ENCODE data around the gene BSPRY. TPM values are rescaled to one million over a fixed set of nuclear protein-coding genes. Genes with fewer than 3 reads are reported as not detected.

Gene BSPRY
- total RNA-seq = not detected in 2 replicates

DNA sequence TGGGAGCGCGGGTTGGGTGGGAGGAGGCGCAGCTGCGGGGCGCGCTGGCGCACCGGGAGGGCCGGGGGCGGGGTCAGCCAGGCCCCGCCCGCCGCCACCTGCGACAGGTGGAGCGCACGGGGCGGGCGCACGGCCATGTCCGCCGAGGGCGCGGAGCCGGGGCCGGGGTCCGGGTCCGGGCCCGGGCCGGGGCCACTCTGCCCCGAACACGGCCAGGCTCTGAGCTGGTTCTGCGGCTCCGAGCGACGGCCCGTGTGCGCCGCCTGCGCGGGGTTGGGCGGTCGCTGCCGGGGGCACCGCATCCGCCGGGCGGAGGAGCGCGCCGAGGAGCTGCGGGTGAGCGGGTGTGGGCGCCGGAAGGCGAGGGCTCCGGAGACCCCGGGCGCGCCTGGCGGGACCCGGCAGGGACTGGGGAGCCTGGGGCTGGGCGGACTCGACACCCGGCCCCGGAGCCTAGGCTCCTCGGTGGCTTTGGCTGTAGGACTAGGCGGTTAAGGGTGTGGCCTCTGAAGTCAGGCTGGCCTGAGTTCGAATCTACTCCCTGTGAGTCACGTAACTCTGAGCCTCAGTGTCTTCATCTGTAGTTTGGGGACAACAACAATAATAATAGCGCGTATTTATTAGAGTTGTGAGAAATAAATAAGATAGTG, at the start of gene BSPRY:
Gene BSPRY (plus strand): TSS at position 97 of the 650 bp plus-strand sequence. CDS start 39 bp downstream, at position 136.

DNA sequence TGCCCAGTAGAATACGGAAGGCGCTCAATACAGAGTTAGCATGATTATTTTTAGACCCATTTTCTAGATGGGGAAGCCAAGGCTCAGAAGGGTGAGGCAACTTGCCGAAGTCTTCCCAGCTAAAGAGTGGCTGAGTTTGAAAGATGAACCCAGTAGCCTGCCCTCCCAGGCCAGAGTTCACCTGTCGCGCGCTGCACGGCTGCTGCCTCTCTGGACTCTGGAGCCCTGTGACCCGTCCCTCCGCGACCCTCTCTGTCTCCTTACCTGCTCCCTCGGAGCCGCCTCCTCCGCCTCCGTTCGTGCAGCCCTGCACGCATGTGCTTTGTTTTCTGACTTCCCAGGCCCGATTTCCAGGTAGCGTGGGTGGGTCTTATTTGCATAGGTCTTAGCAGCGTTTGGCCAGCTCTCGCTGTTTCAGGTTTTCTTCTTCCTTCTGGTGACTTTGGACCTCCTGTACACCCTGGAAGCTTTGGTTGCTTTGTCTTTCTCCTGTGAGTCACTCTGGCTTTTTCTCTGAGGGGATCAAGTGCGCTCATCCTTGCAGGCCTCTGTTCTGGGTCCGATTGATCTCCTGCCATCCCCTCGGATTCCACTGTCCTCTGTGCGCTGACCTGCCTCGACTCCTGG, 46.4 kb upstream of the BSPRY start, which contains the start of gene RNF183:
Gene RNF183 (minus strand): TSS at position 585 of the 627 bp plus-strand sequence. CDS start 5,192 bp downstream, outside the sequence.

DNA sequence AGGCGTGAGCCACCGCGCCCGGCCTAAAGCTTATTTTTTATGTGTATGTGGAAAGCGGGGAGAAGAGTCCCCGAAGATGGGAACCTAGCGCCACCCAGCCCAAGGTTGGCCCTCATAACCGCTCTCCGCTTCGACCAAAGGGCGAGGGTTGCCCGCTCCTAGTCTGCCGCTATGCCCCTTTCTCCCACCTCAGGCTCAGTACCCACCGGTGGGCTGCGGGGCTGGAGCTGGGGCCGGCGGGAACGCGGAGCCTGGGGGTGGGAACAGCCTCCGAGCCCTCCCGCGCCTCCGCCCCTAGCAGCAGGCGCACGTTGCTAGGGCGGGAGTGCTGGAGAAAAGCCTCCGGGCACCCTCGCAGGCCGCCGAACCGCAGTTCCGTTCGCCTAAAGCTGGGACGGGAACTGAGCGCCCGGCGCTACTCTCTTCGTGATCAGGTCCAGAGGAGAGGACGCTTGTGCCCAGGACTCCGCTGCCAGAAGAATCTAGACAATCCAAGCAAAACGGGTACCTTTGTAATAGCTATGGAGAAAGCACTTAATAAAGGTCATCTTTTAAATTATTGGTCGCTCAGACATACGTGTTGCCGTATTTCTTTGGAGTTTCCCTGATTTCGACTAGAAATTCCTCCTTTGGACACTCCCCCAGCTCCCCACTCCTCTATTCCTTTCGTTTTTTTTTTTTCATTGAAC, 9.2 kb upstream of the BSPRY start, which contains the start of gene WDR31:
Gene WDR31 (minus strand): TSS at position 265 of the 689 bp plus-strand sequence. CDS start 8,253 bp downstream, outside the sequence.

DNA sequence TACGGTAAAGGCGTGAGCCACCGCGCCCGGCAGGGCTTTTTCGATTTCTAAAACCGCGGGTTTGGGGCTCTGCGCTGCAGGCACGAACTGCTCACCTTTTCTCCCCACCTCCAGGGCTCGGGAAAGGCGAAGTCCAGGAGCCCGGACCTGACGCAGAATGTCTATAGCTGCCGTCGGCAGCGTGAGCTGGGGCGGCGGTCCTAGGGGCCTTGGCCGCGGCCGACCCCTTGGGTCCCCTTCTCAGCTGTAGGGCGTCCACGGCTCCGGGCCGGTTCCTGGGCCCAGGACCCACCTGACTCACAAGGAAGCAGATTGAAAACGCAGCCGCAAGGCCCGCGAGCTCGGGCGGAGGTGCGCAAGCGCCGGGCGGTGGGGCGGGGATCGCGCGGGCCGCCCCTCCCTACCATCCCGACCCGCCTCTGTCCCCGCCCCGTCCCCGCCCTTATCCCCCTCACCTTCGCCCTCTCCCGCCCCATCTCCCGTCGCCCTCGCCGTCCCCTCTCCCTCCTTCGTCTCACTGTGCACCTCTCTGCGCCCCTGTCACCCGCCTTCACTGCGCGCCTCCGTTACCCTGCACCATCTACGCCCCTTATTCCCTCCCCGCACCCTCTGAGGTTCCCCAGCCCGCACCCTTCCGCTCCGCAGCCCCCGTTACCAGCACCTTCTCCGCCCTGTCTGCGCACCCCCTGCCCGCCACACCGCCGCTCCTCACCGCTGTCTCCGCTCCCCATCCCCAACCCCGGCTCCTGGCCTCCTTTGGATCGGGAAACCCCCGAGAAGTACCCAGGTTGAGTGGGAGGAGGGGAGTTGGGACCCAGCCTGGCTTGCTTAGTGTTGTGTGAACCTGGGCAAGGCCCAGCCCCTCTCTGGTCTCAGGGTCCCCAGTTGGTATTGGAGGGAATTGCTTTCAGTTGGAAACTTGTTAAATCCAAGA, 27.6 kb downstream of the BSPRY start, which contains the start of gene HDHD3:
Gene HDHD3 (minus strand): TSS at position 353 of the 934 bp plus-strand sequence. CDS start 2,632 bp downstream, outside the sequence.

DNA sequence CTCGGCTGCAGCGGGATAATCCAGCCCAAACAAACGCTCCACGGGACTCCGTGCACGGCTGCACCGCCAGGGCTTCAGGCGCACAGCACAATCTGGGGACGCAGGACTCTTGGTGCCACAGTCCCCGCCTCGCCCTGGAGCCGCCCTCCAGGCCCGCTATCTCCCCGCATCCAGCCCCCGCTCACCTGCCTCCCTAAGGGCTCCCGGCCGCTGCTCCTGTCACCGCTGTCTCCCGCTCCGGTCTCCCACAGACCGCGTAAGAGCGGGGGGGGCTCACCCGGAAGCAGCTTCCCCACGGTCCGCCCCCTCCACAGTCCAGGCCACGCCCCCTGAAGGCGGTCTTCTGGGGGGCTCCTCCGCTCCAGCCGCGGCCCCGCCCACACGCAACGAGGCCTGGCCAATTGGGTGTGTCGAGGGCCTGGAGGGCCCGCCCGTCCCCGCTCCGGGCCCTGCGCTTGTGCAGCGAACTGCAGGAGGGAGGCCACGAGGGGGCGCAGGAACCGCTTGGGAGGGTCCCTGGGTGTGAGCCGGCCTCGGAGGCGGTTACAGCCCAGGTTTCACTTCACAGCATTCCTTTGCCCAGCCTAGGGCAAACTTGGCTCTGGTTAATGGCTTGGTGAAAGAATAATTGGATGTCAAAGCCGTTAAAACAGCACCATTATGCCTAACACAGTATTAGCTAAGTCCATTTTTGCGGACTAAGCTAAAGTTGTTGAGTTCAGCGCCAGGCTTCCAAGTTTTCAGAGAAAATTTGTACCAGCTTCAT, 51.9 kb downstream of the BSPRY start, which contains the start of gene ALAD:
Gene ALAD (minus strand): TSS at position 258 of the 766 bp plus-strand sequence. CDS start 7,725 bp downstream, outside the sequence.

DNA sequence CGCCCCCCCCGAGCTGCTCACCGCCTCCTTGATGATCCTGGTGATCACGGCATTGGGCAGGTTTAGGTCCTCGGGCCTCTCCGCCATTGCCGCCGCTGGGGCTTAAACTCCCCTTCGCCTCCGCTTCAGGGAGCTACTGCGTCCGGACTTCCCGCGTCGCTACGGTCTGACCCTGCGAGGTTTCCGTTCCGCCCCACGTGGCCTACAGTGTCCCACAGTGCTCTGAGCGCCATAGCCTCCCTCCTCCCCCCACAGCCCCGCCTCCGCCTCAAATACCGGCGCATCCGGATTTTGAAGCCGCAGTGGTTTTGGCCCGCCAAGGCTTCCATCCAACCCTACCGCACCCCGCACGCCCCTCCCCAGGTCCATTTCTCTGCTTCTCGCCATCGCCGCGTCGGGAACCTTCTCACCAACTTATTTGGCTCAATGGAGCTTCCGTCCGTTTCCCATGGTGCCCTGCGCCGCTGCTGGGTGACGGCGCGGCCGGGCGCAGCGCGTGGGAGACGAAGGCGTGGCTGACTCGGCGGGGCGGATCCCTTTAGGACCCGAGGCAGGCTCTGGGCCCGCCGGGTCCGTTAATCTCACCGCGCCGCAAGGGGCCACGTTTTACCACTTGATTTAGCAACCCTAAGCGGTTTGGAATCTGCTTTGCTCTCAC, 61.0 kb downstream of the BSPRY start, which contains the start of the genes C9orf43 and POLE3:
Gene C9orf43 (plus strand): TSS at position 541 of the 658 bp plus-strand sequence. CDS start 2,747 bp downstream, outside the sequence.
Gene POLE3 (minus strand): TSS at position 469 of the 658 bp plus-strand sequence. CDS start 382 bp downstream, at position 87.

Other genes starting within 250 kb of the BSPRY start
- gene SLC31A2, start 198.5 kb upstream of the BSPRY start, total RNA-seq = 4.7 and 5.3 TPM in 2 replicates
- gene FKBP15, start 128.3 kb upstream of the BSPRY start, total RNA-seq = 14.1 and 14.6 TPM in 2 replicates
- gene SLC31A1, start 128.0 kb upstream of the BSPRY start, total RNA-seq = 22.4 and 33.5 TPM in 2 replicates
- gene CDC26, start 74.0 kb upstream of the BSPRY start, total RNA-seq = 33.2 and 33.4 TPM in 2 replicates
- gene PRPF4, start 73.9 kb upstream of the BSPRY start, total RNA-seq = 22.4 and 27.8 TPM in 2 replicates
- gene RNF183, start 46.2 kb upstream of the BSPRY start, total RNA-seq = not detected in 2 replicates
- 0.49 and 0.90 TPM in 2 replicates for gene WDR31, start 9.3 kb upstream of the BSPRY start, total RNA-seq
- 7.0 and 8.4 TPM in 2 replicates for gene HDHD3, start 27.4 kb downstream of the BSPRY start, total RNA-seq
- 19.5 and 26.6 TPM in 2 replicates for gene ALAD, start 51.7 kb downstream of the BSPRY start, total RNA-seq
- 32.1 and 35.3 TPM in 2 replicates for gene POLE3, start 61.1 kb downstream of the BSPRY start, total RNA-seq
- 0.16 TPM in 1 of 2 replicates, not detected in the other for gene C9orf43, start 61.2 kb downstream of the BSPRY start, total RNA-seq
- gene RGS3, start 114.2 kb downstream of the BSPRY start, total RNA-seq = 36.5 and 62.0 TPM in 2 replicates